ENCODE data around the gene SPEM2. TPM values are rescaled to one million over a fixed set of nuclear protein-coding genes. Genes with fewer than 3 reads are reported as not detected.

Gene SPEM2
- total and polyA plus RNA-seq, 2 of the 8 experiments (the other 6 are each of a cell fraction or from before 2014, with no cell fraction given), result 0.03 TPM; not detected in 1

- TF ChIP-seq, protein P1, sequence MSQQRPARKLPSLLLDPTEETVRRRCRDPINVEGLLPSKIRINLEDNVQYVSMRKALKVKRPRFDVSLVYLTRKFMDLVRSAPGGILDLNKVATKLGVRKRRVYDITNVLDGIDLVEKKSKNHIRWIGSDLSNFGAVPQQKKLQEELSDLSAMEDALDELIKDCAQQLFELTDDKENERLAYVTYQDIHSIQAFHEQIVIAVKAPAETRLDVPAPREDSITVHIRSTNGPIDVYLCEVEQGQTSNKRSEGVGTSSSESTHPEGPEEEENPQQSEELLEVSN (IDR thresholded peaks at IDR 0.05), result no peak
- TF ChIP-seq ASH2L (IDR thresholded peaks at IDR 0.05; ENCODE audit: low read length), result no peak
- TF ChIP-seq JUN (IDR thresholded peaks at IDR 0.05; ENCODE audit: low read depth, low read length), result no peak
- no peak for TF ChIP-seq CHD1 (IDR thresholded peaks at IDR 0.05; ENCODE audit: low read depth, low read length)
- TF ChIP-seq POLR2AphosphoS5 (IDR thresholded peaks at IDR 0.05; ENCODE audit: low read depth, low read length), result no peak
- no peak for TF ChIP-seq RFX5 (IDR thresholded peaks at IDR 0.05; ENCODE audit: borderline replicate concordance, low read depth, low read length)
Measured at GRCh38 chr17:7407082-7407481, 18.3 kb upstream of the SPEM2 start (continued).

Data from H1 (cell line).